ENCODE data around the gene PCSK2. TPM values are rescaled to one million over a fixed set of nuclear protein-coding genes. Genes with fewer than 3 reads are reported as not detected.

The PCSK2 gene
- total RNA-seq, 2 donors from 2014 or later = not detected

- Mint-ChIP-seq H3K4me3 (no peak overlapping the region), H3K27me3 (peaks cover 24% of the 10 kb centered on the region), H3K9me3 (no peaks in the 10 kb centered on the region), H3K4me1 (no peaks in the 10 kb centered on the region), H3K36me3 (ENCODE audit: low read depth) (no peaks in the 10 kb centered on the region), H3K27ac (no peak overlapping the region)
- no peak for ATAC-seq (replicated peaks)
Measured at GRCh38 chr20:17419479-17420041, 192.7 kb downstream of the PCSK2 start.

- no peak overlapping the region for H3K4me3 Mint-ChIP-seq
- peaks cover 19% of the 10 kb centered on the region for H3K27me3 Mint-ChIP-seq
- no peaks in the 10 kb centered on the region for H3K36me3 Mint-ChIP-seq (ENCODE audit: low read depth)
- no peaks in the 10 kb centered on the region for H3K4me1 Mint-ChIP-seq
- no peak overlapping the region for H3K27ac Mint-ChIP-seq
- no peak for ATAC-seq (replicated peaks)
- H3K9me3 Mint-ChIP-seq = no peaks in the 10 kb centered on the region
Measured at GRCh38 chr20:17421493-17421892, 194.7 kb downstream of the PCSK2 start.

DNA sequence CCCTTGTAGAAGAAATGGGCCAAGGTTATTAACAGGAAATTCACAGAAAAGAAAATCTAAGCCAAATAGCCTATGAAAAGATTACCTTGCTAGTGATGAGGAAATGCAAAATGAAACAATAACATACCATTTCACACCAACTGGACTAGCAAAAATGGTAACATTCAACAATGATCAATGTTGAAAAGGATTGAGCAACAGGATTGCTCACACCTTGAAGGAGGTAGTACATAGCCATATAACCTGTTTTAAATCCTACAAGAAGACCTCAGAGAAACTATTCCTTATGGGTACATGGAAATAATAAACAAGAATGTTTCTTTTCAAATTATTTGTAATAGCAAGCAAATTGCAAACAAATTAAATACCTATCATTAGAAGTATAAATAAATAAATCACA is 196.9 kb downstream of the PCSK2 start:
- peaks cover 12% of the 10 kb centered on the region for H3K27me3 Mint-ChIP-seq
- no peaks in the 10 kb centered on the region for H3K9me3 Mint-ChIP-seq
- no peaks in the 10 kb centered on the region for H3K4me1 Mint-ChIP-seq
- no peak overlapping the region for H3K27ac Mint-ChIP-seq
- no peak for ATAC-seq (replicated peaks)
- H3K36me3 Mint-ChIP-seq (ENCODE audit: low read depth) = no peaks in the 10 kb centered on the region
- no peak overlapping the region for H3K4me3 Mint-ChIP-seq

DNA sequence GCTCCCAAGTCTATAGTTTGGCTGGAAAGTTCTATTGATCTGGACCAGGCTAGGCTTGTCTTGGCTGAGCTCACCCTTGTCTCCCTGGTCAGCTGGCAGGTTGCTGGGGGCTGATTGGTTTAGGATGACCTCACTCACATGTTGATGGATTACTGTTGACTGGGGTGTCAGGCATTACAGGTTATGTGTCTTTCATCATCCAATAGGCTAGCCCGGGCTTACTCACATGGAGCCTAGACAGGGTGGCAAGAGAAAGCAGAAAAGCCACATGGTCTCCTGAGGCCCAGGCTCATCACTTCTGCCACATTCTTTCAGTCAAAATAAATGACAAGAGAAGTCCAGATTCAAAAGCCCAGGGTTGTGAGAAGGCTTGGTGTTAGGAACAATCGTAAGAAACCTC is 200.8 kb downstream of the PCSK2 start:
- no peak for ATAC-seq (replicated peaks)
- Mint-ChIP-seq H3K27ac (no peak overlapping the region), H3K4me3 (no peak overlapping the region), H3K4me1 (no peaks in the 10 kb centered on the region), H3K36me3 (ENCODE audit: low read depth) (no peaks in the 10 kb centered on the region), H3K9me3 (no peaks in the 10 kb centered on the region), H3K27me3 (peaks cover 17% of the 10 kb centered on the region)

- Mint-ChIP-seq H3K4me3 (no peak overlapping the region), H3K27me3 (peaks cover 19% of the 10 kb centered on the region), H3K9me3 (no peaks in the 10 kb centered on the region), H3K36me3 (ENCODE audit: low read depth) (no peaks in the 10 kb centered on the region), H3K27ac (no peak overlapping the region), H3K4me1 (no peaks in the 10 kb centered on the region)
- ATAC-seq (replicated peaks) = no peak
Measured at GRCh38 chr20:17430125-17430950, 203.5 kb downstream of the PCSK2 start.

DNA sequence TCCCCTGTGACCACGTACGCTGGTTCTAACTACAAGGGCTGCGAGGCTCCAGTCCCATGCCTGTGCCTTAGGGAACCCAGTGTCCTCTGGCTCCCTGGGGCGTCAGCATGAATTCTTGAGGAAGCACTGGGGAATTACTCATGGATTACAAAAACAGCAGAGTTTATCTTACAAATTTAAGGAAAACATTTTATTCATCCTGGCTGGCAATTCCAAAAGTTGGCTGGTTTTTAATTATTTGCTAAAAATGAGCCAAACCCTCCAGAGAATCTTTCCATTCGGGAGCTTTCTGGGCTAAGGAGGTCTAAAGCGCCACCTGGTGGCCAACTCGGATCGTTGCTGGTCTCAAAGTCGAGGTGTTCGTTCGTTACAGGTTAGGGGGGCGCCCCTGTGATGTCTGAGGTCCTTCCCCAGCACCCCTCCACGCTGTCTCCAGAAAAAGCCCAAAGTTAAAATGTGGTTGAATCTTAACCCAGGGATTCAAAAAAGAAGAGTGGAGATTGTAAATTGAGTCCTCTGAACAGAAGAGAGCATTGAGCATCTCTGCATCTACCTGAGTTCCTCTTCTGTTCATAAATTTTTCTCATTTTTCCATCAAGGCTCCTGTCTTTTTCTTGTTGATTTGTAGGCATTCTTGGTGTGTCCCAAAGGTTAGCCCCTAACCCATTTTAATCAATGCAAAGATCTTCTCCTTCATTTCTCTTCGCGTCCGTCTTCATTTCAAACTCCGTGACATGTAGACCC is 205.0 kb downstream of the PCSK2 start:
- no peaks in the 10 kb centered on the region for H3K36me3 Mint-ChIP-seq (ENCODE audit: low read depth)
- H3K9me3 Mint-ChIP-seq = no peaks in the 10 kb centered on the region
- no peak overlapping the region for H3K27ac Mint-ChIP-seq
- H3K4me1 Mint-ChIP-seq = no peaks in the 10 kb centered on the region
- no peak for ATAC-seq (replicated peaks)
- H3K27me3 Mint-ChIP-seq = peaks cover 25% of the 10 kb centered on the region
- no peak overlapping the region for H3K4me3 Mint-ChIP-seq

- Mint-ChIP-seq H3K4me3 (no peak overlapping the region), H3K9me3 (no peaks in the 10 kb centered on the region), H3K27me3 (peaks cover 22% of the 10 kb centered on the region), H3K36me3 (ENCODE audit: low read depth) (no peaks in the 10 kb centered on the region), H3K4me1 (no peaks in the 10 kb centered on the region), H3K27ac (no peak overlapping the region)
- no peak for ATAC-seq (replicated peaks)
Measured at GRCh38 chr20:17436664-17437063, 209.8 kb downstream of the PCSK2 start.

DNA sequence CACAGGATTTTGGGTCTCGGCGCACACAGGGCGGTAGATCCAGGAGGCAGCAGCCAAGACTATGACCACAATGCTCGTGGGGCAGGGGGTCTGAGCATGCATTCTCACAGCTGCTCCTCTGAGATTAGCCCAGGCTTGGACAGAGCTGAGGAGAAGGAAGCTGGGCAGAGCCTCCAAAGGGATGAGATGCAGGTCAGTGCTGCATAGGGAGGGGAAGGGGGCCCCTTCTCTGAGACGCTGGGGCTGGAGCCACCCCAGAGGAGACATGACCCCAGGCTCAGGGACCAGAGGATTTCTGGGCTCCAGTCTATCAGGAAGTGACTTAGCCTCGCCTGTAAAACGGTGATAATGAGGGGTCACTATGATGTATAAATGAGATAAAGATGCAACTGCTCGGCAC is 210.4 kb downstream of the PCSK2 start:
- no peaks in the 10 kb centered on the region for H3K36me3 Mint-ChIP-seq (ENCODE audit: low read depth)
- no peaks in the 10 kb centered on the region for H3K4me1 Mint-ChIP-seq
- H3K27me3 Mint-ChIP-seq = peaks cover 19% of the 10 kb centered on the region
- no peak overlapping the region for H3K27ac Mint-ChIP-seq
- no peak for ATAC-seq (replicated peaks)
- H3K9me3 Mint-ChIP-seq = no peaks in the 10 kb centered on the region
- no peak overlapping the region for H3K4me3 Mint-ChIP-seq

- Mint-ChIP-seq H3K4me3 (no peak overlapping the region), H3K36me3 (ENCODE audit: low read depth) (no peaks in the 10 kb centered on the region), H3K4me1 (no peaks in the 10 kb centered on the region), H3K27me3 (peaks cover 27% of the 10 kb centered on the region), H3K27ac (no peak overlapping the region), H3K9me3 (peaks cover 3% of the 10 kb centered on the region)
- ATAC-seq (replicated peaks) = no peak
Measured at GRCh38 chr20:17438436-17439039, 211.7 kb downstream of the PCSK2 start.

- H3K9me3 Mint-ChIP-seq = peaks cover 3% of the 10 kb centered on the region
- H3K27ac Mint-ChIP-seq = no peak overlapping the region
- no peaks in the 10 kb centered on the region for H3K4me1 Mint-ChIP-seq
- no peak for ATAC-seq (replicated peaks)
- H3K36me3 Mint-ChIP-seq (ENCODE audit: low read depth) = no peaks in the 10 kb centered on the region
- no peak overlapping the region for H3K4me3 Mint-ChIP-seq
- peaks cover 26% of the 10 kb centered on the region for H3K27me3 Mint-ChIP-seq
Measured at GRCh38 chr20:17439616-17440296, 212.9 kb downstream of the PCSK2 start.

GRCh38 chr20:17441745-17442144 is 214.9 kb downstream of the PCSK2 start:
- Mint-ChIP-seq H3K27ac (no peak overlapping the region), H3K36me3 (ENCODE audit: low read depth) (no peaks in the 10 kb centered on the region), H3K4me1 (no peaks in the 10 kb centered on the region), H3K4me3 (no peak overlapping the region), H3K9me3 (peaks cover 3% of the 10 kb centered on the region), H3K27me3 (peaks cover 23% of the 10 kb centered on the region)
- ATAC-seq (replicated peaks) = no peak

DNA sequence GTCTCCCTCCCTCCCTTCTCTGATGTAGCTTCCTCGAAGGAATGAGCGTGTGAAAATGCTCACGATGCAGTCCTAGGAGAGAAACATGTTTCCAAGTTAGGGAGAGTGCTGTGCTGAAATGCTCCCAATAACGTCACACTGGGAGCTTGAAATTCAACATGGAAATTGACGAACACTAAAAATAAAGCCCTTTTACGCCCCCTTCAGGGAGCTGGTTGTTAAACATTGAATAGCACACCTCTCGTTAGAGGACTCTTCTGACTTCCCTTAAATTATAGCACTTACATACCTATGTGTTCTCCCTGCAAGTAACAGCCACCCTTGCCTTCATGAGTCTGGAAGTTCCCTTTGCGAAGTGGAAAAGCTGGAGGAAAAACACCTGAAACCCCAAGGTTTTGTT is 215.7 kb downstream of the PCSK2 start:
- no peaks in the 10 kb centered on the region for H3K36me3 Mint-ChIP-seq (ENCODE audit: low read depth)
- H3K27ac Mint-ChIP-seq = no peak overlapping the region
- no peaks in the 10 kb centered on the region for H3K4me1 Mint-ChIP-seq
- no peak overlapping the region for H3K4me3 Mint-ChIP-seq
- peaks cover 23% of the 10 kb centered on the region for H3K27me3 Mint-ChIP-seq
- H3K9me3 Mint-ChIP-seq = peaks cover 3% of the 10 kb centered on the region
- ATAC-seq (replicated peaks) = no peak

DNA sequence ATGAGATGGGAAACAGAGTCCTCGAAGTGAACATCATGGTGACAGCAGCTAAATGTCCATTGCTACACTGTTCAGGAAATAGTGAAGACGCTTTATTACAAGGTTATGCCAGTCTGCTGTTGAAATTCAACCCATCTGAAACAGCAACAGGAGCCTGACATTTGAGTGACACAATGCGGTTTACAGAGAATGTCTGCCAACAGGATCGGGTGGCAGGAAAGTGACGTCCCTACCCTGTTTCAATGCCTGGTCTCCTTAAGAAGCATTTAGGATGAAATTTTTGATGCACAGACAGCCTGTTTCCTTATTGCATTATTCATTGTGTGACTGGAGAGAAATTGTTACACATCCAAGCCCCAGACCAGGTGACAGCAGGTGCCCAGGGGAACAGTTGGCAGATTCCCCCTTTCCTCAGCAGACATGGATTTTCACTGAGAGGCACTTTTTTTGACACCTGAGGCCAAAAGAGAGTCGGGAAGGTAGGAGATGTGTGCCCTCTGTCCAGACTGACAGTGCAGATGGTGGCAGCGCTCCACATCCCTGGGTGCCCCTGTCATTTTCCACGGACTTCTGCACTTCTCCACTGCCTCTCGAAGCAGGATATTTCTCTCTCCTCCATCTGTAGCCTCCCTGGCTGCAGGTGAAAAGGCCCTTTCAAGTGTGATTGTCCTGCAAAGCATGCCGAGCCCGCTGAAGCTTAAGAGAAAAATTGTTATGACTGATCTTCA is 216.5 kb downstream of the PCSK2 start:
- H3K27ac Mint-ChIP-seq = no peak overlapping the region
- H3K27me3 Mint-ChIP-seq = peaks cover 23% of the 10 kb centered on the region
- no peaks in the 10 kb centered on the region for H3K36me3 Mint-ChIP-seq (ENCODE audit: low read depth)
- no peak overlapping the region for H3K4me3 Mint-ChIP-seq
- H3K4me1 Mint-ChIP-seq = no peaks in the 10 kb centered on the region
- ATAC-seq (replicated peaks) = no peak
- H3K9me3 Mint-ChIP-seq = peaks cover 3% of the 10 kb centered on the region

GRCh38 chr20:17444091-17444490 is 217.3 kb downstream of the PCSK2 start:
- no peak overlapping the region for H3K4me3 Mint-ChIP-seq
- H3K27me3 Mint-ChIP-seq = peaks cover 22% of the 10 kb centered on the region
- no peak for ATAC-seq (replicated peaks)
- H3K9me3 Mint-ChIP-seq = peaks cover 3% of the 10 kb centered on the region
- no peaks in the 10 kb centered on the region for H3K36me3 Mint-ChIP-seq (ENCODE audit: low read depth)
- H3K27ac Mint-ChIP-seq = no peak overlapping the region
- no peaks in the 10 kb centered on the region for H3K4me1 Mint-ChIP-seq
